GM12878 (cell line): ENCODE measurements around the gene TRIM6. TPM values are rescaled to one million over a fixed set of nuclear protein-coding genes. Genes with fewer than 3 reads are reported as not detected.

Experiments
- ATAC-seq: fragments of 200-7000 bp; cut with Tn5 transposase; 3 replicates; pipeline ENCODE4 v1.9.1; 2020; ENCODE audit warnings: mild to moderate bottlenecking, moderate library complexity
- BruUV-seq: library from RNA; stranded (reverse); fragments of 400-500 nt; replicated peaks from 2 replicates; lab custom pipeline; 2021; lab: Mats Ljungman, UMichigan
- CTCF ChIA-PET: fragments of 300-600 bp; sonication (Branson Sonifier 250); formaldehyde crosslinking; extraction: SDS; loops from one replicate; lab custom pipeline; 2021; ENCODE audit warnings: inconsistent platforms; lab: Yijun Ruan, JAX
- POLR2A ChIA-PET: fragments of 350-600 bp; formaldehyde crosslinking; extraction: SDS; loops from one replicate; lab custom pipeline; 2021; ENCODE audit warnings: inconsistent platforms; lab: Charles Lee
- RAD21 ChIA-PET: fragments of 300-600 bp; sonication (Branson Sonifier 250); formaldehyde crosslinking; loops from one replicate; lab custom pipeline; 2023; ENCODE audit warnings: antibody characterized with exemption; ENCODE audit not compliant: unreplicated experiment; lab: Charles Lee
- SMC1A ChIA-PET: fragments of 300-600 bp; sonication (Branson Sonifier 250); formaldehyde crosslinking; loops from one replicate; lab custom pipeline; 2023; ENCODE audit not compliant: unreplicated experiment, uncharacterized antibody; lab: Charles Lee
- DNase-seq: peaks from one replicate; pipeline ENCODE4 v3.0.0-alpha.2; 2011; ENCODE audit warnings: low read depth, low spot score
- FAIRE-seq: peaks from 3 replicates; lab custom pipeline; 2011; peaks lifted over from hg19 to GRCh38; lab: Jason Lieb, UNC
- H2AFZ ChIP-seq: 2 replicates; pipeline ENCODE4 v1.6.0; 2011; ENCODE audit warnings: low read depth, low read length, control low read depth; ENCODE audit not compliant: control insufficient read depth
- H3K27ac ChIP-seq: 2 replicates; pipeline ENCODE4 v1.5.1; 2011; ENCODE audit warnings: control low read depth; ENCODE audit not compliant: control insufficient read depth, insufficient read depth
- H3K27me3 ChIP-seq, 2 experiments: replicated peaks in 1 of 2; 2 replicates each; pipeline versions ENCODE4 v1.6.0 to v1.6.1; 2011; ENCODE audit warnings: low read length in 1 of 2; ENCODE audit not compliant: control insufficient read depth in 2 of 2, insufficient read depth in 2 of 2
- H3K36me3 ChIP-seq, 2 experiments: 2 replicates each; pipeline ENCODE4 v1.5.1; 2011; ENCODE audit warnings: low read length in 1 of 2; ENCODE audit not compliant: control insufficient read depth in 2 of 2, insufficient read depth in 2 of 2
- H3K4me1 ChIP-seq: 2 replicates; pipeline ENCODE4 v1.6.1; 2011; ENCODE audit warnings: mild to moderate bottlenecking, low read length, moderate library complexity, mixed read lengths; ENCODE audit not compliant: control insufficient read depth, insufficient read depth
- H3K4me2 ChIP-seq: 2 replicates; pipeline ENCODE4 v1.6.0; 2011; ENCODE audit warnings: control low read depth; ENCODE audit not compliant: control insufficient read depth, insufficient read depth
- H3K4me3 ChIP-seq: fragments of 200-600 bp; sonication (generic); 2 replicates; pipeline ENCODE4 v1.5.1; 2016
- H3K79me2 ChIP-seq: 2 replicates; pipeline ENCODE4 v1.6.0; 2011; ENCODE audit warnings: low read length; ENCODE audit not compliant: control insufficient read depth, insufficient read depth
- H3K9ac ChIP-seq: 2 replicates; pipeline ENCODE4 v1.8.0; 2011; ENCODE audit warnings: low read length, control low read depth, mixed read lengths; ENCODE audit not compliant: control insufficient read depth, insufficient read depth
- H3K9me3 ChIP-seq: replicated peaks from 3 replicates; pipeline ENCODE4 v1.5.1; 2011; ENCODE audit warnings: mild to moderate bottlenecking, low read length; ENCODE audit not compliant: control insufficient read depth, insufficient read depth
- H4K20me1 ChIP-seq: 2 replicates; pipeline ENCODE4 v1.6.0; 2011; ENCODE audit not compliant: control insufficient read depth, insufficient read depth
- CBFB ChIP-seq: IDR thresholded peaks from 2 replicates; pipeline ENCODE4 v1.6.1; 2016; ENCODE audit warnings: antibody characterized with exemption, low read depth
- DPF2 ChIP-seq: fragments of 450-650 bp; IDR thresholded peaks from 2 replicates; pipeline ENCODE4 v1.6.1; 2017; ENCODE audit warnings: mild to moderate bottlenecking
- ESRRA ChIP-seq: IDR thresholded peaks from 2 replicates; pipeline ENCODE4 v1.6.1; 2012; ENCODE audit warnings: mild to moderate bottlenecking, low read length, improper control_type of control experiment
- KLF5 ChIP-seq: fragments of 450-650 bp; IDR thresholded peaks from 2 replicates; pipeline ENCODE4 v1.6.1; 2014; ENCODE audit warnings: mild to moderate bottlenecking; ENCODE audit not compliant: partially characterized antibody
- MTA2 ChIP-seq: fragments of 450-650 bp; IDR thresholded peaks from 2 replicates; pipeline ENCODE4 v1.6.1; 2016; ENCODE audit warnings: low read depth, mild to moderate bottlenecking, moderate library complexity
- NKRF ChIP-seq: fragments of 450-650 bp; conservative IDR thresholded peaks from 2 replicates; pipeline ENCODE4 v1.6.1; 2017; ENCODE audit warnings: mild to moderate bottlenecking, moderate library complexity
- NR2C2 ChIP-seq: IDR thresholded peaks from 2 replicates; pipeline ENCODE4 v1.6.1; 2011; ENCODE audit warnings: borderline replicate concordance, low read depth; ENCODE audit not compliant: control insufficient read depth, insufficient read length
- PML ChIP-seq: IDR thresholded peaks from 2 replicates; pipeline ENCODE4 v1.6.1; 2012; ENCODE audit warnings: low read length, inconsistent platforms
- RELA ChIP-seq: fragments of 450-650 bp; IDR thresholded peaks from 2 replicates; pipeline ENCODE4 v1.8.0; 2014; ENCODE audit warnings: borderline replicate concordance; ENCODE audit not compliant: partially characterized antibody
- RFX5 ChIP-seq: IDR thresholded peaks from 2 replicates; pipeline ENCODE4 v1.6.1; 2011; ENCODE audit warnings: low read depth, low read length, improper control_type of control experiment
- SMAD5 ChIP-seq: IDR thresholded peaks from 2 replicates; pipeline ENCODE4 v1.6.1; 2016; ENCODE audit warnings: antibody characterized with exemption, low read depth
- SMC3 ChIP-seq: IDR thresholded peaks from 2 replicates; pipeline ENCODE4 v1.6.1; 2011; ENCODE audit warnings: low read length, improper control_type of control experiment, borderline replicate concordance
- SREBF2 ChIP-seq: IDR thresholded peaks from 2 replicates; pipeline ENCODE4 v1.6.1; 2012; ENCODE audit warnings: mild to moderate bottlenecking, low read length
- TCF12 ChIP-seq: IDR thresholded peaks from 2 replicates; pipeline ENCODE4 v1.6.1; 2011; ENCODE audit warnings: low read depth, mild to moderate bottlenecking, low read length
- WRNIP1 ChIP-seq: IDR thresholded peaks from 2 replicates; pipeline ENCODE4 v1.6.1; 2011; ENCODE audit warnings: low read depth, low read length, improper control_type of control experiment, borderline replicate concordance
- WGBS: methylation state at CpG from one replicate; pipeline ENCODE4 v1.1.6; 2016; ENCODE audit warnings: low lambda C conversion rate; ENCODE audit not compliant: insufficient replicate concordance, insufficient coverage; ENCODE audit errors: missing lambda C conversion rate; 5-methylcytosine and 5-hydroxymethylcytosine counted together
- in situ Hi-C: fragments of 300-500 bp; cut with MboI; formaldehyde crosslinking; loops from 9 replicates; pipeline ENCODE4 v1.14.3; 2018; ENCODE audit warnings: mixed read lengths
- intact Hi-C: fragments of 100-400 bp; cut with micrococcal nuclease; formaldehyde crosslinking; loops from one replicate; pipeline ENCODE4 v1.14.2; 2022; ENCODE audit not compliant: unreplicated experiment
- polyA plus RNA-seq, 11 experiments: library from polyadenylated mRNA; depleted of rRNA in 4 of 11; unstranded in 6 of 11; stranded (reverse) in 5 of 11; fragments of >200 nt; fragmentation: Nextera tagmentation in 4 of 11; fragmentation: Illumina TruSeq in 1 of 11; extraction: Ambion mirVana in 4 of 11; extraction: Trizol in 1 of 11; gene quantifications; 1 replicate in 1 of 11; 2 replicates in 10 of 11; pipeline versions ENCODE4 v1.2.1 to v1.2.3, GENCODE V29; 2011 to 2016; ENCODE audit warnings: inconsistent platforms in 2 of 11, missing spikeins in 2 of 11, low read depth in 1 of 11
- total RNA-seq, 4 experiments: library from RNA; depleted of rRNA in 3 of 4; stranded (reverse); fragments of >200 nt in 3 of 4; fragmentation: Illumina TruSeq in 1 of 4; extraction: Trizol in 1 of 4; gene quantifications; 2 replicates each; pipeline versions ENCODE4 v1.2.1 to v1.2.3, GENCODE V29; 2013 to 2021

Gene TRIM6
- total and polyA plus RNA-seq, 10 of the 15 experiments (the other 5 are each of a cell fraction or from before 2014, with no cell fraction given): 1.4 to 6.8 (median 4.2) TPM

GRCh38 chr11:5591613-5592012 is 4.8 kb upstream of the TRIM6 start:
- Histone ChIP-seq H3K79me2 (no peaks in the 10 kb centered on the region), H4K20me1 (no peaks in the 10 kb centered on the region), H3K4me1 (no peaks in the 10 kb centered on the region), H3K9me3 (no peaks in the 10 kb centered on the region), H3K4me3 (no peak overlapping the region), H3K27me3 (no peaks in the 10 kb centered on the region), H3K9ac (no peak overlapping the region), H3K27ac (no peak overlapping the region), H3K4me2 (no peak overlapping the region), H3K36me3 (no peaks in the 10 kb centered on the region), H2AFZ (no peak overlapping the region)
- in situ Hi-C loops: no loop called here
- ChIA-PET CTCF (interaction anchor here (1.0 to 1.5 kb wide), 4 partner anchors 10 to 216 kb away, joined by 3 to 4 read pairs (median 4); no protein-coding TSS in a partner anchor), POLR2A (no interaction called here), RAD21 (interaction anchor here (1.0 kb wide), 1 partner anchor 300 kb away, joined by 3 read pairs; no protein-coding TSS in a partner anchor), SMC1A (interaction anchor here (0.9 to 1.4 kb wide), 2 partner anchors 57 to 125 kb away, joined by 3 read pairs; no protein-coding TSS in a partner anchor)
- TF ChIP-seq PML (no peak), TCF12 (no peak), WRNIP1 (no peak), ESRRA (no peak), MTA2 (no peak), CBFB (no peak), DPF2 (no peak), RFX5 (no peak), KLF5 (no peak), NKRF (no peak), SMC3 (no peak), SMAD5 (no peak), RELA (no peak), NR2C2 (no peak), SREBF2 (no peak)
- 48% methylated on average over 3 of the region's 3 CpGs for WGBS
- intact Hi-C loops: no loop called here
- DNase-seq: no peak
- no TSS peak for BruUV-seq
- ATAC-seq: no peak
- FAIRE-seq: no peak
